HepG2 (cell line): ENCODE results near the gene CRY1. TPM values are rescaled to one million over a fixed set of nuclear protein-coding genes. Genes with fewer than 3 reads are reported as not detected.

Experiments
- ATF4 ChIP-seq, 2 experiments: fragments of 450-650 bp in 1 of 2; sonication (generic) in 1 of 2; formaldehyde crosslinking; IDR thresholded peaks; 2 replicates each; pipeline versions ENCODE4 v1.5.0 to v1.8.0; 2020 to 2022; ENCODE audit warnings: mild to moderate bottlenecking in 1 of 2, missing genetic modification reagents in 1 of 2
- ATF6 ChIP-seq: sonication (generic); formaldehyde crosslinking; conservative IDR thresholded peaks from 2 replicates; pipeline ENCODE4 v1.4.0; 2020; ENCODE audit warnings: missing genetic modification reagents
- DMAP1 ChIP-seq: IDR thresholded peaks from 2 replicates; pipeline ENCODE4 v1.6.1; 2016
- ETV6 ChIP-seq: sonication (generic); formaldehyde crosslinking; conservative IDR thresholded peaks from 2 replicates; pipeline ENCODE4 v1.4.0; 2020; ENCODE audit warnings: missing genetic modification reagents
- HMG20A ChIP-seq: IDR thresholded peaks from 2 replicates; pipeline ENCODE4 v1.6.1; 2016; ENCODE audit warnings: borderline replicate concordance
- IRX3 ChIP-seq: sonication (generic); formaldehyde crosslinking; IDR thresholded peaks from 2 replicates; pipeline ENCODE4 v1.8.1; 2023; ENCODE audit warnings: mild to moderate bottlenecking, low read depth, missing genetic modification reagents, borderline replicate concordance
- PHB2 ChIP-seq: fragments of 450-650 bp; IDR thresholded peaks from 2 replicates; pipeline ENCODE4 v1.6.1; 2018; ENCODE audit not compliant: partially characterized antibody
- RARA ChIP-seq: IDR thresholded peaks from 2 replicates; pipeline ENCODE4 v1.6.1; 2016; ENCODE audit warnings: missing genetic modification reagents, missing compliant biosample characterization
- SMAD9 ChIP-seq: sonication (generic); formaldehyde crosslinking; IDR thresholded peaks from 2 replicates; pipeline ENCODE4 v1.5.1; 2020; ENCODE audit warnings: mild to moderate bottlenecking, missing genetic modification reagents
- THAP8 ChIP-seq: sonication (generic); formaldehyde crosslinking; IDR thresholded peaks from 2 replicates; pipeline ENCODE4 v1.5.1; 2020; ENCODE audit warnings: missing genetic modification reagents, mild to moderate bottlenecking, borderline replicate concordance
- ZBTB43 ChIP-seq: sonication (generic); formaldehyde crosslinking; conservative IDR thresholded peaks from 2 replicates; pipeline ENCODE4 v1.4.0; 2020; ENCODE audit warnings: missing genetic modification reagents
- ZFP41 ChIP-seq: sonication (generic); formaldehyde crosslinking; IDR thresholded peaks from 2 replicates; pipeline ENCODE4 v1.4.0; 2020; ENCODE audit warnings: mild to moderate bottlenecking, missing genetic modification reagents, borderline replicate concordance
- ZNF12 ChIP-seq: sonication (generic); formaldehyde crosslinking; IDR thresholded peaks from 2 replicates; pipeline ENCODE4 v1.5.0; 2020; ENCODE audit warnings: missing genetic modification reagents
- ZNF17 ChIP-seq: sonication (generic); formaldehyde crosslinking; IDR thresholded peaks from 2 replicates; pipeline ENCODE4 v1.5.0; 2020; ENCODE audit warnings: mild to moderate bottlenecking, missing genetic modification reagents
- ZNF484 ChIP-seq: sonication (generic); formaldehyde crosslinking; IDR thresholded peaks from 2 replicates; pipeline ENCODE4 v1.5.1; 2020; ENCODE audit warnings: mild to moderate bottlenecking, low read depth, missing genetic modification reagents, borderline replicate concordance
- ZNF609 ChIP-seq: sonication (generic); formaldehyde crosslinking; IDR thresholded peaks from 2 replicates; pipeline ENCODE4 v1.4.0; 2020; ENCODE audit warnings: mild to moderate bottlenecking, missing genetic modification reagents, borderline replicate concordance
- ZNF672 ChIP-seq: sonication (generic); formaldehyde crosslinking; IDR thresholded peaks from 2 replicates; pipeline ENCODE4 v1.8.1; 2022; ENCODE audit warnings: missing genetic modification reagents
- ZNF768 ChIP-seq: sonication (generic); formaldehyde crosslinking; IDR thresholded peaks from 2 replicates; pipeline ENCODE4 v1.4.0; 2020; ENCODE audit warnings: missing genetic modification reagents
- ZNF772 ChIP-seq: sonication (generic); formaldehyde crosslinking; IDR thresholded peaks from 2 replicates; pipeline ENCODE4 v1.5.0; 2020; ENCODE audit warnings: mild to moderate bottlenecking, missing genetic modification reagents
- ZNF782 ChIP-seq: sonication (generic); formaldehyde crosslinking; IDR thresholded peaks from 2 replicates; pipeline ENCODE4 v1.4.0; 2020; ENCODE audit warnings: missing genetic modification reagents, mild to moderate bottlenecking, borderline replicate concordance
- polyA plus RNA-seq, 8 experiments: library from polyadenylated mRNA; depleted of rRNA in 3 of 8; stranded (reverse) in 7 of 8; unstranded in 1 of 8; fragments of >200 nt; fragmentation: Illumina TruSeq in 4 of 8; extraction: Trizol in 4 of 8; gene quantifications; 2 replicates each; pipeline versions ENCODE4 v1.2.1 to v1.2.3, GENCODE V29; 2011 to 2016; ENCODE audit warnings: low read depth in 4 of 8, missing spikeins in 1 of 8, mixed read lengths in 1 of 8; ENCODE audit not compliant: insufficient read depth in 1 of 8
- total RNA-seq, 5 experiments: library from RNA; depleted of rRNA; stranded (reverse); fragments of >200 nt; fragmentation: Illumina TruSeq; extraction: Trizol; gene quantifications; 2 replicates each; pipeline ENCODE4 v1.2.3, GENCODE V29; 2016; ENCODE audit warnings: low read depth in 1 of 5

Gene CRY1
- total and polyA plus RNA-seq, 2 of the 13 experiments (the other 11 are each of a cell fraction or from before 2014, with no cell fraction given) = 11.4 to 13.9 TPM

GRCh38 chr12:106986625-106987389 lies 106.5 kb downstream of the CRY1 start, which contains the start of gene MTERF2 (continued):
- TF ChIP-seq ATF4 (CRISPR knock-in tag; IDR thresholded peaks at IDR 0.05) (no peak), ZNF609 (CRISPR knock-in tag) (no peak; the same call in 1 of the 2 replicates), ZNF484 (CRISPR knock-in tag) (no peak), THAP8 (CRISPR knock-in tag) (no peak), SMAD9 (CRISPR knock-in tag) (no peak), ETV6 (CRISPR knock-in tag) (no peak), ZNF782 (peak; percentile 92), ZNF768 (CRISPR knock-in tag) (peak; percentile 56; the same call in 1 of the 2 replicates), ZNF17 (CRISPR knock-in tag) (no peak), ZNF672 (CRISPR knock-in tag) (no peak), PHB2 (no peak), ZNF772 (CRISPR knock-in tag) (peak; percentile 18; the same call in 1 of the 2 replicates), HMG20A (CRISPR knock-in tag) (no peak), DMAP1 (CRISPR knock-in tag) (peak; percentile 40; the same call in 1 of the 2 replicates), ZFP41 (no peak), ZNF12 (no peak), ATF6 (CRISPR knock-in tag) (no peak), ZBTB43 (CRISPR knock-in tag) (peak; percentile 72; the same call in 1 of the 2 replicates), IRX3 (CRISPR knock-in tag) (peak; percentile 83), RARA (CRISPR knock-in tag) (no peak; the same call in 1 of the 2 replicates)
